AG20443 (cell line): ENCODE results near the gene SHD.

Experiments used
- DNase-seq: peaks from one replicate; pipeline ENCODE4 v3.0.0; 2012; ENCODE audit warnings: low spot score, mixed read lengths

SHD gene

GRCh38 chr19:4298810-4299550 lies 19.9 kb downstream of the SHD start:
- DNase-seq: no peak

- no peak for DNase-seq
Observed at GRCh38 chr19:4300589-4300988, 21.5 kb downstream of the SHD start.

- no peak for DNase-seq
Observed at GRCh38 chr19:4301590-4302242, 22.6 kb downstream of the SHD start.

- DNase-seq: no peak
Observed at GRCh38 chr19:4302243-4302640, 23.2 kb downstream of the SHD start, which contains the start of gene TMIGD2. TSS of gene TMIGD2 (minus strand) at chr19:4302389. CDS start at chr19:4302385, 4 bp downstream.

- DNase-seq: no peak
Observed at GRCh38 chr19:4303819-4304537, 24.9 kb downstream of the SHD start.

- DNase-seq: peak; percentile 99
Observed at GRCh38 chr19:4304538-4305256, 25.6 kb downstream of the SHD start, which contains the start of gene FSD1. TSS of gene FSD1 (plus strand) at chr19:4304598. CDS start at chr19:4304747, 149 bp downstream.

- no peak for DNase-seq
Observed at GRCh38 chr19:4305257-4305612, 26.2 kb downstream of the SHD start.

GRCh38 chr19:4305659-4306058 lies 26.6 kb downstream of the SHD start:
- no peak for DNase-seq

GRCh38 chr19:4310247-4311121 lies 31.4 kb downstream of the SHD start:
- DNase-seq: no peak

- DNase-seq: no peak
Observed at GRCh38 chr19:4313847-4314490, 34.9 kb downstream of the SHD start.

- DNase-seq: no peak
Observed at GRCh38 chr19:4316956-4317355, 37.9 kb downstream of the SHD start.

- no peak for DNase-seq
Observed at GRCh38 chr19:4318460-4318859, 39.4 kb downstream of the SHD start.

GRCh38 chr19:4319067-4319718 lies 40.1 kb downstream of the SHD start:
- no peak for DNase-seq

GRCh38 chr19:4320419-4320818 lies 41.4 kb downstream of the SHD start:
- no peak for DNase-seq

GRCh38 chr19:4322942-4323665 lies 44.0 kb downstream of the SHD start:
- no peak for DNase-seq

GRCh38 chr19:4323692-4324091 lies 44.6 kb downstream of the SHD start:
- DNase-seq: no peak

- no peak for DNase-seq
Observed at GRCh38 chr19:4324228-4324627, 45.2 kb downstream of the SHD start.

GRCh38 chr19:4326215-4326836 lies 47.3 kb downstream of the SHD start:
- no peak for DNase-seq

- no peak for DNase-seq
Observed at GRCh38 chr19:4326837-4327251, 47.8 kb downstream of the SHD start.
